Measurements from ENCODE around the gene KRT74. TPM values are rescaled to one million over a fixed set of nuclear protein-coding genes. Genes with fewer than 3 reads are reported as not detected.

The KRT74 gene
- total and polyA plus RNA-seq, 2 of the 8 experiments (the other 6 are each of a cell fraction or from before 2014, with no cell fraction given): not detected

DNA sequence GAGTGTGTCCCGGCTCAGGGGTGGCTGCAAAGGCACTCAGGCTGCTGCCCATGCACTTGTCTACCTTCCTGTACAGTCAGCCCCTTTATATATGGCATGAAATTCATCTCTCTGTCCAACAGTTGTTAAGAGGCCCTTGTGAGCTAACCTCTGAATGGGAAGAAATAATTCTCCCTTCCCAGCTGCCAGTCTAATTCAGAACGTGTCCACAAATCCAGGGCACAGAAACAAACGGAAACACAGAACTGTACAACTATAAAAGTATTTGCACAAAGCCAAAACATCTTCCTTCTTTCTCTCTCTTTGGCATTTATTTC, 54.3 kb downstream of the KRT74 start (continued):
- TF ChIP-seq GTF2F1 (IDR thresholded peaks at IDR 0.05; ENCODE audit: borderline replicate concordance, low read depth, low read length) (no peak), TEAD4 (IDR thresholded peaks at IDR 0.05; ENCODE audit: low read depth, low read length) (no peak), CHD7 (IDR thresholded peaks at IDR 0.05; ENCODE audit: insufficient replicate concordance, low read length) (no peak), JUN (IDR thresholded peaks at IDR 0.05; ENCODE audit: low read depth, low read length) (no peak)
- TF ChIP-seq, protein P1, sequence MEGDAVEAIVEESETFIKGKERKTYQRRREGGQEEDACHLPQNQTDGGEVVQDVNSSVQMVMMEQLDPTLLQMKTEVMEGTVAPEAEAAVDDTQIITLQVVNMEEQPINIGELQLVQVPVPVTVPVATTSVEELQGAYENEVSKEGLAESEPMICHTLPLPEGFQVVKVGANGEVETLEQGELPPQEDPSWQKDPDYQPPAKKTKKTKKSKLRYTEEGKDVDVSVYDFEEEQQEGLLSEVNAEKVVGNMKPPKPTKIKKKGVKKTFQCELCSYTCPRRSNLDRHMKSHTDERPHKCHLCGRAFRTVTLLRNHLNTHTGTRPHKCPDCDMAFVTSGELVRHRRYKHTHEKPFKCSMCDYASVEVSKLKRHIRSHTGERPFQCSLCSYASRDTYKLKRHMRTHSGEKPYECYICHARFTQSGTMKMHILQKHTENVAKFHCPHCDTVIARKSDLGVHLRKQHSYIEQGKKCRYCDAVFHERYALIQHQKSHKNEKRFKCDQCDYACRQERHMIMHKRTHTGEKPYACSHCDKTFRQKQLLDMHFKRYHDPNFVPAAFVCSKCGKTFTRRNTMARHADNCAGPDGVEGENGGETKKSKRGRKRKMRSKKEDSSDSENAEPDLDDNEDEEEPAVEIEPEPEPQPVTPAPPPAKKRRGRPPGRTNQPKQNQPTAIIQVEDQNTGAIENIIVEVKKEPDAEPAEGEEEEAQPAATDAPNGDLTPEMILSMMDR (IDR thresholded peaks at IDR 0.05; ENCODE audit: control extremely low read depth in 1 of 3, insufficient read depth in 1 of 3, low read depth in 1 of 3, low read length in 3 of 3): no peak
